Astrocyte of the cerebellum (primary cell): ENCODE measurements around the gene STXBP5.
"Not testable (repeated sequence)": the region's sequence is repeated elsewhere in the genome, so short reads cannot be mapped to it uniquely, and the experiment has no call there.

Experiments used
- DNase-seq: peaks from one replicate; pipeline ENCODE4 v3.0.0-alpha.2; 2011; ENCODE audit warnings: low read depth
- H3K4me3 ChIP-seq: 2 replicates; pipeline ENCODE4 v1.5.1; 2011; ENCODE audit warnings: mild to moderate bottlenecking, low read depth, low read length, moderate library complexity
- CTCF ChIP-seq: IDR thresholded peaks from 2 replicates; pipeline ENCODE4 v1.5.1; 2012; ENCODE audit warnings: low read length, low read depth, moderate library complexity, mild to moderate bottlenecking; ENCODE audit errors: missing control alignments
- in situ Hi-C: cut with HindIII; loops from 2 replicates; pipeline ENCODE4 v1.10.0; 2017; ENCODE audit warnings: low sequenced_read_pairs

The STXBP5 gene

GRCh38 chr6:147246853-147247635, 42.8 kb downstream of the STXBP5 start:
- in situ Hi-C loops = no loop called here
- no peak overlapping the region for H3K4me3 ChIP-seq
- DNase-seq = no peak
- no peak for TF ChIP-seq CTCF

- H3K4me3 ChIP-seq = no peak overlapping the region
- in situ Hi-C loops = no loop called here
- TF ChIP-seq CTCF = no peak
- DNase-seq = no peak
These were observed 44.6 kb downstream of the STXBP5 start for GRCh38 chr6:147248859-147249258.

- no peak for TF ChIP-seq CTCF
- in situ Hi-C loops = no loop called here
- DNase-seq = no peak
- H3K4me3 ChIP-seq = no peak overlapping the region
These were observed 46.9 kb downstream of the STXBP5 start for GRCh38 chr6:147251072-147251471.

- H3K4me3 ChIP-seq, DNase-seq, in situ Hi-C loops: not testable (repeated sequence)
These were observed 50.8 kb downstream of the STXBP5 start for GRCh38 chr6:147254929-147255473.

GRCh38 chr6:147255948-147256674, 51.9 kb downstream of the STXBP5 start:
- no peak overlapping the region for H3K4me3 ChIP-seq
- TF ChIP-seq CTCF = no peak
- in situ Hi-C loops = no loop called here
- DNase-seq = no peak

- in situ Hi-C loops = no loop called here
- no peak overlapping the region for H3K4me3 ChIP-seq
- TF ChIP-seq CTCF = no peak
- DNase-seq = no peak
These were observed 53.5 kb downstream of the STXBP5 start for GRCh38 chr6:147257760-147258159.

GRCh38 chr6:147260091-147260490, 55.9 kb downstream of the STXBP5 start:
- in situ Hi-C loops = no loop called here
- no peak overlapping the region for H3K4me3 ChIP-seq
- no peak for TF ChIP-seq CTCF
- DNase-seq = no peak
